PC-3 (cell line): ENCODE measurements around the gene OVAAL. TPM values are rescaled to one million over a fixed set of nuclear protein-coding genes. Genes with fewer than 3 reads are reported as not detected.

ENCODE experiments used
- ATAC-seq: fragments of 200-7000 bp; cut with Tn5 transposase; 2 replicates; pipeline ENCODE4 v1.9.1; 2020; ENCODE audit warnings: mild to moderate bottlenecking, moderate library complexity
- BruUV-seq: library from RNA; stranded (reverse); fragments of 400-500 nt; replicated peaks from 2 replicates; lab custom pipeline; 2021; lab: Mats Ljungman, UMichigan
- CTCF ChIA-PET: fragments of 300-600 bp; sonication (Branson Sonifier 250); formaldehyde crosslinking; loops from one replicate; lab custom pipeline; 2022; ENCODE audit warnings: antibody characterized with exemption; lab: Charles Lee
- POLR2A ChIA-PET: fragments of 300-600 bp; sonication (Branson Sonifier 250); formaldehyde crosslinking; loops from one replicate; lab custom pipeline; 2022; ENCODE audit warnings: antibody characterized with exemption; ENCODE audit not compliant: unreplicated experiment; lab: Charles Lee
- DNase-seq: peaks from one replicate; pipeline ENCODE4 v3.0.0-alpha.2; 2015
- H2AFZ ChIP-seq: fragments of 300-600 bp; sonication (generic); 2 replicates; pipeline ENCODE4 v1.6.0; 2016; ENCODE audit warnings: antibody characterized with exemption, low read length
- H3F3A ChIP-seq: fragments of 300-600 bp; sonication (generic); one replicate; pipeline ENCODE4 v1.6.0; 2017; ENCODE audit warnings: antibody characterized with exemption, low read length, control low read depth, mild to moderate bottlenecking; ENCODE audit not compliant: unreplicated experiment
- H3K27ac ChIP-seq: fragments of 300-600 bp; sonication (generic); 2 replicates; pipeline ENCODE4 v1.5.1; 2016; ENCODE audit warnings: mild to moderate bottlenecking, low read length
- H3K27me3 ChIP-seq: fragments of 300-600 bp; sonication (generic); 2 replicates; pipeline ENCODE4 v1.6.1; 2016; ENCODE audit warnings: low read length, mixed read lengths
- H3K36me3 ChIP-seq: fragments of 300-600 bp; sonication (generic); 2 replicates; pipeline ENCODE4 v1.6.1; 2016; ENCODE audit warnings: low read depth, mixed run types, low read length, mixed read lengths
- H3K4me1 ChIP-seq: fragments of 300-600 bp; sonication (generic); 2 replicates; pipeline ENCODE4 v1.5.1; 2016; ENCODE audit warnings: low read length; ENCODE audit not compliant: insufficient read depth
- H3K4me2 ChIP-seq: fragments of 300-600 bp; sonication (generic); 2 replicates; pipeline ENCODE4 v1.6.0; 2016; ENCODE audit warnings: low read length
- H3K4me3 ChIP-seq: fragments of 300-600 bp; sonication (generic); 2 replicates; pipeline ENCODE4 v1.5.1; 2016; ENCODE audit warnings: mild to moderate bottlenecking, low read length, mixed read lengths
- H3K79me2 ChIP-seq: fragments of 300-600 bp; sonication (generic); 2 replicates; pipeline ENCODE4 v1.6.1; 2017; ENCODE audit warnings: low read length, mixed read lengths
- H3K9ac ChIP-seq: fragments of 300-600 bp; sonication (generic); 2 replicates; pipeline ENCODE4 v1.6.0; 2016; ENCODE audit warnings: mild to moderate bottlenecking, low read length
- H3K9me2 ChIP-seq: fragments of 300-600 bp; sonication (generic); replicated peaks from 2 replicates; pipeline ENCODE4 v1.6.1; 2016; ENCODE audit warnings: mixed run types, low read length, mixed read lengths
- H3K9me3 ChIP-seq: fragments of 300-600 bp; sonication (generic); 2 replicates; pipeline ENCODE4 v1.6.1; 2016; ENCODE audit warnings: low read length, mixed read lengths
- H4K20me1 ChIP-seq: fragments of 300-600 bp; sonication (generic); 2 replicates; pipeline ENCODE4 v1.6.1; 2016; ENCODE audit warnings: low read length, mixed read lengths
- EZH2 ChIP-seq: fragments of 300-600 bp; sonication (generic); IDR thresholded peaks from one replicate; pipeline ENCODE4 v1.6.1; 2017; ENCODE audit warnings: antibody characterized with exemption, mild to moderate bottlenecking, low read length; ENCODE audit not compliant: unreplicated experiment
- EZH2phosphoT487 ChIP-seq: fragments of 300-600 bp; sonication (generic); IDR thresholded peaks from 2 replicates; pipeline ENCODE4 v1.6.1; 2018; ENCODE audit warnings: mild to moderate bottlenecking, antibody characterized with exemption, low read length, borderline replicate concordance
- intact Hi-C: fragments of 100-400 bp; cut with micrococcal nuclease; formaldehyde crosslinking; loops from 2 replicates; pipeline ENCODE4 v1.9.0; 2023
- total RNA-seq: library from RNA; depleted of rRNA; stranded (reverse); fragments of >200 nt; gene quantifications from 2 replicates; pipeline ENCODE4 v1.2.3, GENCODE V29; 2014
- TF ChIP-seq, protein P1 (sequence below): fragments of 300-600 bp; sonication (generic); conservative IDR thresholded peaks from 2 replicates; pipeline ENCODE4 v1.5.1; 2017; ENCODE audit warnings: antibody characterized with exemption, low read depth, mild to moderate bottlenecking, low read length

The OVAAL gene
- total RNA-seq, 1 experiment from 2014 or later: not detected

DNA sequence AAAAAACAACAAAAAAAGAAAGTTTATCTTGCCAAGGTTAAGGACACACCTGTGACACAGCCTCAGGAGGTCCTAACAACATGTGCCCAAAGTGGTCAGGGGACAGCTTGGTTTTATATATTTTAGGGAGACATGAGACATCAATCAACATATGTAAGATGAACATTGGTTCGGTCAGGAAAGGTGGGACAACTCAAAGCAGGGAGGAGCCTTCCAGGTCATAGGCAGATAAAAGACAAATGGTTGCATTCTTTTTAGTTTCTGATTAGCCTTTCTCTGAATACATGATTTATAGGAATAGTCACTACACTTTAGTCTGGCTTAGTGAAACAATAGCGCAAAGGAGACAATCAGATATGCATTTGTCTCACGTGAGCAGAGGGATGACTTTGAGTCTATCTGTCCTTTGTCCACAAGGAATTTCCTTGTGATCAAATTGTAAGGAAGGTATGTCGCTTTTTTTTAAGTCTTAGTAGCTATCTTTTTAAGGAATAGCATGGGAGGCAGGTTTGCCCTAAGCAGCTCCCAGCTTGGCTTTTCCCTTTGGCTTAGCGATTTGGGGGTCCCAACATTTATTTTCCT lies 23.3 kb upstream of the OVAAL start:
- H4K20me1 ChIP-seq: no peaks in the 10 kb centered on the region
- H3K9ac ChIP-seq: no peak overlapping the region
- no peaks in the 10 kb centered on the region for H3K79me2 ChIP-seq
- POLR2A ChIA-PET: no interaction called here
- H3K27ac ChIP-seq: no peak overlapping the region
- no peaks in the 10 kb centered on the region for H3K27me3 ChIP-seq
- H3K9me3 ChIP-seq: no peaks in the 10 kb centered on the region
- H2AFZ ChIP-seq: no peak overlapping the region
- H3K36me3 ChIP-seq: no peaks in the 10 kb centered on the region
- intact Hi-C loops: no loop called here
- TF ChIP-seq EZH2phosphoT487: no peak
- TF ChIP-seq EZH2: no peak
- TF ChIP-seq, protein P1, sequence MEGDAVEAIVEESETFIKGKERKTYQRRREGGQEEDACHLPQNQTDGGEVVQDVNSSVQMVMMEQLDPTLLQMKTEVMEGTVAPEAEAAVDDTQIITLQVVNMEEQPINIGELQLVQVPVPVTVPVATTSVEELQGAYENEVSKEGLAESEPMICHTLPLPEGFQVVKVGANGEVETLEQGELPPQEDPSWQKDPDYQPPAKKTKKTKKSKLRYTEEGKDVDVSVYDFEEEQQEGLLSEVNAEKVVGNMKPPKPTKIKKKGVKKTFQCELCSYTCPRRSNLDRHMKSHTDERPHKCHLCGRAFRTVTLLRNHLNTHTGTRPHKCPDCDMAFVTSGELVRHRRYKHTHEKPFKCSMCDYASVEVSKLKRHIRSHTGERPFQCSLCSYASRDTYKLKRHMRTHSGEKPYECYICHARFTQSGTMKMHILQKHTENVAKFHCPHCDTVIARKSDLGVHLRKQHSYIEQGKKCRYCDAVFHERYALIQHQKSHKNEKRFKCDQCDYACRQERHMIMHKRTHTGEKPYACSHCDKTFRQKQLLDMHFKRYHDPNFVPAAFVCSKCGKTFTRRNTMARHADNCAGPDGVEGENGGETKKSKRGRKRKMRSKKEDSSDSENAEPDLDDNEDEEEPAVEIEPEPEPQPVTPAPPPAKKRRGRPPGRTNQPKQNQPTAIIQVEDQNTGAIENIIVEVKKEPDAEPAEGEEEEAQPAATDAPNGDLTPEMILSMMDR: no peak
- DNase-seq (no peak), ATAC-seq (no peak)
- no peaks in the 10 kb centered on the region for H3K9me2 ChIP-seq
- peaks cover 4% of the 10 kb centered on the region; the same call in 1 of the 2 replicates for H3K4me1 ChIP-seq
- H3K4me2 ChIP-seq: no peak overlapping the region
- no TSS peak for BruUV-seq
- H3F3A ChIP-seq: no peaks in the 10 kb centered on the region
- CTCF ChIA-PET: interaction anchor here (0.7 kb wide), 1 partner anchor 39 kb away, joined by 7 read pairs; no protein-coding TSS in a partner anchor
- no peak overlapping the region for H3K4me3 ChIP-seq

DNA sequence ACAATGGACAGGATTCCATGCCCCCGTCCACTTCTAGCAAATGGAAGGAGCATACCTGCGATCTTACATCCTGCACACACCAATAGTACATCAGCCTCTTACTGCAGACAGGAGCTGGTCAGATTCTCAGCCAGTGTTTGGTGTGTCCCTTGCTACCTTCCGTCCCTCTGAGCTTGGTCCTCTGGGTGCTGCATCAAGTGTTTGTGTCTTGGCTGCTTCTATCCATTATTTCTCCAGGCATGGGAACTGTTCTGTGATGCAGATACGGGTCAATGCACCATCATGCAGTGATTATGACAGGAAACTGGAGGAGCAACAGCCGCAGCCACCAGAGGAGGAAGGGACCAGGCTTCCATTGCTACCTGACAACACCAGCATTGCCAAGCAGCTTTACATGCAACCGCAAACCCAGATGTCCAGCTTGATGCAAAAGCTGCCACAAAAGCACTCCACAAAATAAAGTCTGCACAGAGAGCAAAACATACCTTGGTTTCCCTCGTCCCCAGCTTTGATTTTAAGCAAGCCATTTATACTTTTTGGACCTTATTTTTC lies 21.9 kb upstream of the OVAAL start:
- H3K27ac ChIP-seq: no peak overlapping the region
- DNase-seq (no peak), ATAC-seq (no peak)
- no peaks in the 10 kb centered on the region for H3F3A ChIP-seq
- no peak overlapping the region for H3K4me2 ChIP-seq
- ChIA-PET CTCF (no interaction called here), POLR2A (no interaction called here)
- no peaks in the 10 kb centered on the region for H3K27me3 ChIP-seq
- no peak overlapping the region for H3K9ac ChIP-seq
- H3K36me3 ChIP-seq: no peaks in the 10 kb centered on the region
- BruUV-seq: no TSS peak
- no peak overlapping the region for H3K4me3 ChIP-seq
- H2AFZ ChIP-seq: no peak overlapping the region
- intact Hi-C loops: no loop called here
- no peaks in the 10 kb centered on the region for H4K20me1 ChIP-seq
- H3K9me3 ChIP-seq: no peaks in the 10 kb centered on the region
- TF ChIP-seq, protein P1: no peak
- TF ChIP-seq EZH2 (no peak), EZH2phosphoT487 (no peak)
- no peaks in the 10 kb centered on the region for H3K79me2 ChIP-seq
- H3K4me1 ChIP-seq: peaks cover 3% of the 10 kb centered on the region; the same call in 1 of the 2 replicates
- H3K9me2 ChIP-seq: no peaks in the 10 kb centered on the region

DNA sequence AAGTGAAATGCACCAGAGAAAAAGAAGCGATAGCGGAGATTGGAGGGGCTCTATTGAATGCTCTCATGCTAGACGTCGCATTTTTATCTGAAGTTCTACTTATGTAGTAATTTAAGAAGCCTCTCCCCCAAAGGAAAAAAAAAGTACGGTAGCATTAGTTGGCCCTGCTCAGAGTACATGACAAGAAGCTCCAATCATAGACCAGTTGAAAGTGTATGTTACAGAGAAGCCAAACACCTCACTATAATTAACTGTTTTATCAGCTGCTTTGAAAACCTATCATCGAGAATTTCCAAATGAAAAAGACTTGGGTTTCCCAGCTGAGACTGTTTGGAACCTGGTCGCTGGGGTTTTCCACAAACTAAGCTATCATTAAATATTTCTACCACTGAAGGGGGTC lies 19.6 kb upstream of the OVAAL start:
- BruUV-seq: no TSS peak
- Histone ChIP-seq H3K79me2 (no peaks in the 10 kb centered on the region), H3K36me3 (no peaks in the 10 kb centered on the region), H3K27me3 (no peaks in the 10 kb centered on the region), H3K9me2 (no peaks in the 10 kb centered on the region), H3K4me2 (no peak overlapping the region), H4K20me1 (no peaks in the 10 kb centered on the region), H3K9ac (no peak overlapping the region), H3K4me3 (no peak overlapping the region), H3K9me3 (no peaks in the 10 kb centered on the region), H2AFZ (no peak overlapping the region), H3F3A (no peaks in the 10 kb centered on the region), H3K27ac (no peak overlapping the region), H3K4me1 (peaks cover 3% of the 10 kb centered on the region; the same call in 1 of the 2 replicates)
- ChIA-PET CTCF (no interaction called here), POLR2A (no interaction called here)
- no peak for DNase-seq
- TF ChIP-seq, protein P1: no peak
- TF ChIP-seq EZH2phosphoT487: no peak
- intact Hi-C loops: no loop called here
- ATAC-seq: no peak
